SU-DHL-6 (cell line): Measurements from ENCODE around the gene SLC25A13.

Experiments used
- CTCF ChIP-seq: fragments of 200-600 bp; sonication (generic); IDR thresholded peaks from one replicate; pipeline ENCODE4 v1.5.1; 2017; ENCODE audit warnings: antibody characterized with exemption, mild to moderate bottlenecking, low read length, moderate library complexity; ENCODE audit not compliant: insufficient read depth, poor library complexity, severe bottlenecking
- EZH2phosphoT487 ChIP-seq: fragments of 200-600 bp; sonication (generic), shearing (Covaris generic); conservative IDR thresholded peaks from 2 replicates; pipeline ENCODE4 v1.6.1; 2018; ENCODE audit warnings: mild to moderate bottlenecking, antibody characterized with exemption, low read length, moderate library complexity, mixed read lengths

- TF ChIP-seq CTCF: no peak
- no peak for TF ChIP-seq EZH2phosphoT487
Measured at GRCh38 chr7:96225251-96225650, 96.6 kb downstream of the SLC25A13 start.
